ENCODE measurements around the gene FOXJ3.

FOXJ3 gene

DNA sequence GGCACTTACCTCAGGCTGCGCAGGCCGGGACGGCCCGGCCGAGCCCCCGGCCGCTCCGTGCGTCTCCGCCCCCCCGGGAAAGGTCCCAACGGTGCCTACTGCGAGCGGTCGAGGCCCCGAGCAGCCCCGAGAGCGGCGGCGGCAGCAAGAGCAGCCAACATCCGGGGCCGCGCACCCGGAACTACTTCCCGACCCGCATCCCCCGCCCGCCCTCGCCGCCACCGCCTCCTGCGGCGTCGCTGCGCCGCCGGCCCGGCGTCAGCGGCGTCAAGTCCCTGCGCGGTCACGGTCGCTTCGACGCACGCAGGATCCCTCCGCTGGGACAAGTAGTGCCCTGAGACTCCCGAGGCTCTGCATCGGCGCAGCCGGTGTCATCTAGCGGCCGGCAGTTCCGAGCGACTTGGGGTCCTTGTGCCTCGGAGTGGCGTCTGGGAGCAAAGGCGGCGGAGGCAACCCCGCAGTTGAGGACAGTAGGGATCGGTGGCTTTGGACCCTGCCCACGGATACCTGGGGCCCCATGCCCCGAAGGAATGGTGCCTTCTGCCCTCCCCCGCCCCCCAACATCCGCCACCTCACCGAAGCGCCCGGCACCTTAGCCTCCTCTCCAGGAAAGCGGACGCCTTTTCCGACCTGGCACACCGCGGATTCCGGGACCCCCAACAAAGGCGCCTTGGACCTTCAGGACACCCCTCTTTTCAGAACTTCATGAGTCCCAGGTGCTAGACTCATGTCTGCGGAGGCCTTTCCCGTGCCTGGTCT lies at the start of gene FOXJ3:
TSS of gene FOXJ3 (minus strand) at position 186 of the 759 bp plus-strand sequence. CDS start 24,142 bp downstream, outside the sequence.
- DNase-seq (ENCODE audit: low read depth): peak; percentile 86

DNA sequence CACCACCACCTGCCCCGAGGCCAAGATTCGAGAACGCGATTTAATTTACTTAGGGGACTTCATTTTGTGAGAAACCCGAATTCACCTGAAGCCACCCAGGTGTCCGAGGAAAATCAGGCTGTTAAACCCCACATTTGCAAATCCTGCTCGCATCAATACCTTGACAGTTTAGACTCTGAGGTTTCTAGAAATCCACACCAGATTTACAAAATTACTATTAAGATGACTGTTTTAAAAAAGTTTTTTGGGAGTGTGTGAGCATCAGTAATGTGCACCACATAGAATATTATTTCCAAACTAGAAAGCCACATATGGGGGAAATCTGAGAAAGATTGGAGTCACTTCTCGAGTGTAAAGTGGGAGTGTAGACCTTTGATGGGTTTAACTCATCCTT lies 46.2 kb upstream of the FOXJ3 start:
- no peak for DNase-seq (ENCODE audit: low read depth)

DNA sequence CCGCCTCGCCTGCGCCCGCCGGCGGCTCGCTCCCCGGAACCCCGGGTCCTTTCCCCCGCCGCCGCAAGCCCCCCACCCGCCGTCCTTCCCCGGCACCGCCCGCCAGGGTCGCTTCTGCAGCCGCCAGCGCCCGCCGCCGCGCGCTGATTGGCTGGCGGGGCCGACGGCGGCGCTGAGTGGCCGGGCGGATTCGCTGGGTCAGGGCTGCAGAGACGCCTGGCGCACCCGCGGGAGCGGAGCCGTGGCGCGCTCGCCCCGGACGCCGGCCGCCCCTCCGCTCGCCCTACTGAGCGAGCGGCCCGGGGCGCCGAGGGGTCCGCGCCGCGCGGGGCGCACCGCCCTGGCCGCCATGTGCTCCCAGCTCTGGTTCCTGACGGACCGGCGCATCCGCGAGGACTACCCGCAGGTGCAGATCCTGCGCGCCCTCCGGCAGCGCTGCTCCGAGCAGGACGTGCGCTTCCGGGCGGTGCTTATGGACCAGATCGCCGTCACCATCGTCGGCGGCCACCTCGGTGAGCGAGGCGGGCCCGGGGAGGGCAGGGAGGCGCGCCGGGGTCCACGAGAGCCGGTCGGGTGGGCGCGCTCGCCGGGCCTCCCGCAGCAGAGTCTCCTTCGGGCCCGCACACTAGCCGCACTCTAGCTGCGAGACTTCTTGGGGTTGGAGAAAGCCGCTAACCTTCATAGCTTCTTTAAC lies 45.7 kb upstream of the FOXJ3 start, which contains the start of gene RIMKLA:
TSS of gene RIMKLA (plus strand) at position 207 of the 694 bp plus-strand sequence. CDS start at position 350, 143 bp downstream.
- DNase-seq (ENCODE audit: low read depth): peak; percentile 34

DNA sequence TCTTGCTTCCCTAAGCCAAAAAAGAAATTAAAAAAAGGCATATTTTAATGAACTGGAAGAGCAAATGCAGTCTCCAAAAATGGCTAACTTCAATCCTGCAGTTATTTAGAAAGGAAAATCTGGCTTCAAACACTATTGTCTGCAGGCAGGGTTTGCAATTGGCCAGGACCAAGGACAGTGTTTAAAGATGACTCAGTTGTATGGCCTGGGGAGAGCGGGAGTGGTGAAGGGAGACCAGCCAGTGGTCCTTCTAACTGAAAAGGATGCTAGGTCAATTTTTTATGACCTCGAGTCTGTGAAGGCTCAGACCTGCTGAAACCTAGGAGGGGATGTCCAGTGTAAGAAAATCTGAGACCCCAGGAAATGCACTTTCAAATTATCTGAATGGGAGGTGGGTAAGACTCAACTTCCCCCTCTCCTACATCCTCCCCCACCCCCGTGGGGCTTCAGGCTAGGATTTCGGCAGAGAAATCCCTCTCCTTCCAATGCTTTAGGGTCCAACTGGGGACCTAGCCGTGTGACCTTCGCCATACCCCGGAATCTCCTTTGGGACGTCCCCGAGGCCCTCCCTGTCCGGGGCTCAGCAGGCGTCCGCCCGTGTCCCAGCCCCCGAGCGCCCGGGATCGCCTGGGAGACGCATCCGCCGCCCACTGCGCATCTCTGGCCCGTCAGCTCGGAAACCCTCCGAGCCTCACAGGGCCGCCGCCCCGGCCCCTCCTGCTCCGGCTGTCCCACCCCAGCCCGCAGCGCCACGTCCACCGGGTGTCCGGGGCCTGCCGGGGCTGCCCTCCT lies 45.0 kb upstream of the FOXJ3 start:
- no peak for DNase-seq (ENCODE audit: low read depth)

DNA sequence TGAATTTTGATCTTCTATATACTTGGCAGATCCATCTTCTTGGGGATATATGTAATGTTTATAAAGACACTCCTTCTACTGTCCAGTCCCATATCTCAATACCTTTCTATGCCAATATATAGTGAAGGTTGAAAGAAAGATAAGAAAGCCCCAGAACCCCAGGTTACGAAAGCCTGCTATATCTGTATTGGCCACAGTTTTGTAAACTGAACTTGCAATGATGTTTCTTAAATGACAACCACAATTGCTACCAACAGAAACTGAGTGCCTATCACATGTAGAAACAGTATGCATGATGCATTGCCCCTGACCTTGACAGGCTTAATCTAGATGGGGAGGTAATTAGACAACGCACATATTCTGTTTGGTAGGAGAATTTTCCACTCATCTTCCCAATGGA lies 37.8 kb upstream of the FOXJ3 start:
- no peak for DNase-seq (ENCODE audit: low read depth)

DNA sequence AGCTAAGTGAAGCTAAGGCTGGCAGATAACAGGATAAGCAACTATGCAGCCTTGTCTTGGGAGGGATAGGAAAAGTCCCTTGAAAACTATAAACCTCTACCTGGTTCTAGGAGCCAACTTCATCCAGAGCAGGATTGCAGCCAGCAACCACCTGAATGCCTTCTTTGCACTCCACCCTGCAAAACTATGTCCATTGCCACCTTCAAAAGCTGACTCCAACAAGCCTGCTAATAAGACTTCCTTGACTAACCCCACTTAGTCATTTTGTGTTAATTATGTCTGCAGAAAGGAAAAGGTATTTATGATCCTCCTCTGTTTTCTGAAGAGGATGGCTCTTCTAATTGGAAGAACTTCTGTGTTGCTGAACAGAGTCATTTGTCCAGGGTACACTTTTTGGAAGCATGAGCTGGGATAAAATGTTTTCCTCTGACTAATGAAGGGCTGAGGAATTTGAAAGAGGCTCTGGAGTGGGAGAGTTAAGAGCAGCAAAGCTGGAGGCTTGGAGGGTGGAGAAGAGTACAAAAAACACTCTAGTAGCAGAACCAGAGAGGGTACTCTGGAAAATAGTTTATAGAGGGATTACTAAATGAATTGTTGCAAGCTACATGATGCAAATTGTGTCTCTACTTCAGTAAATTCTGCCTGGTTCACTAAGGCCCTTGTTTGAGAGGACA lies 36.0 kb upstream of the FOXJ3 start:
- DNase-seq (ENCODE audit: low read depth): no peak

DNA sequence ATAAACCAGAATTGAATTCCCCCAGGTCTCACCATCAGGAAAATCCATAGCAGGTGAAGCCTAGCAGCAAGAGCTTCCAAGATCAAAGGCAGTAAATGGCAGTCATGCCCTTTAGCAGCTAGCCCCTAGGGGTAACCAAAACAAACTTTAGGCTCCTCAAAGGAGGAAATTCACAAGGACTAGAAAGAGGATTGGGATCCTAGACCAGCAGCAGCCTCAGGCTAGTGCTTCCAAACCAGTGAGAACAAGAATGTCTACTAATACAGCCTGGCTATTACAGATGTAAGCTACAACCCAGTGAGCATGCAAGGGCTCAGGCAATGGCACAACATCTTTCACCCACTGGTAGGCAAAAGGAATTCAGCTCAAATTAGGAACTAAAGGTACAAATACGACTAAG lies 34.4 kb upstream of the FOXJ3 start:
- no peak for DNase-seq (ENCODE audit: low read depth)

DNA sequence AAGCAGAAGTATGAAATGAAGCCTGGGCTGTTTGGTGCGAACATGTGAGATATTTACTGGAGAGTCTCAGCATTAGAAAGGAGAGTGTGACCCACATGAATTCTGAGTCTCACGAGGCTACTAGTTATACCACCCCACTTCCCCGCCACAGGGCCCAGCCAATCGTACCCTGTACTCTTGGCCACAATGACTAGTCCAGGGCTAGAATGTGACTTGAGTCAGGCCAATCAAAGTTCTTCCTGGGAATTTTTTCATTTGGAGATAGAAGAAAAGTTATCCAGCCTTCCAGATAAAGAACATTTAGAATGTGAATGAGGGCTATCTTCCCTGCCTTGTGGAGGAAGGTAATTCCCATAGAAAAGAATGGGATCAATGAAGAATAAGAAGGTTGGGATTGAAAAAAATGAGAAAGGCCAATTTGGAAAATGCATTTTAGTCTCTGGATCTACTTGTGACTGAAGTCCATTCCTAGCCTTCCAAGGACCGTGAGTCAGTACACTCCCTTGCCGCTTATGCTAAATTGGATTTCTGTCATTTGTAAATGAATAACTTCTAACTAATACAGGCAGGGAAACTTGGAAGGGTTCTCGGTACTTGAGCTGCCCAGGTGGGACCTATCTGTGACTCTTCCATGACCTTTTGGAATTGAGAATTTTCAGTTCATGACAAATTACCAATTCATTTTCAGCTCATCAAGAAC lies 33.2 kb upstream of the FOXJ3 start:
- DNase-seq (ENCODE audit: low read depth): no peak

DNA sequence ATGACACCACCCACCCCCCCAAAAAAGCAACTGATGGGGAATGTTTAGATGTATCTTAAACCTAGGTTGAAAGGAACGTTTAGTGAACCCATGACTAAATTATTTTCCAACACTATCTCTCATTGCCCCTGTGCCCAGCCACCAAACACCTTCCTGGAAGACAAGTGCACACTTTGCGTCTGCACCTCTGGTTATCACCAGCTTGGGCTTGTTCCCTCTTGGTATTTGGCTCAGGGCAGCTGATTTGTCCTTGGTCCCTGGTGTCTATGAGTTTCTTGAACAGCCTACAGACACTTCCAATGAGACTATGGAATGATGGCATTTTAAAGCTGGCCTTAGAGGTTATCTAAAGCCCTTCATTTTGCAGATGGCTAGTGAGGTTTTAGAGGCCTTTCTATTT lies 30.1 kb upstream of the FOXJ3 start:
- DNase-seq (ENCODE audit: low read depth): no peak

DNA sequence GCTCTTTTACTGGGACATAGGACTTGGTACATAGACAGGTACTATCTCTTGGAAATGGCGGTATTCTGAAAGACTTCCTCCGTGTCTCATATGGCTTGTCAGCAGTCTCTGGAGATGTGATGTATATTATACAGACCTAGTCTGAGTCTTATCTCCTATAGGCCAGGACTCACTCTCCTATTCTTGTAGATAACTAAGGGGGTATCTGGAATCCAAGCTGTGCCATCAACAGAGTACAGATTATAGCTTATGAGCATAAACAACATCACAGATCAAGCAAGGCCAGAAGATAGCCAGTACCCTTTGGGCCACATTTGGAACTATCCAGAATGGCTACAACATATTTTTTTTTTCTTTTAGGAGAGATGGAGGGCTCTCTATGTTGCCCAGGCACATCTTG lies 29.5 kb upstream of the FOXJ3 start:
- DNase-seq (ENCODE audit: low read depth): no peak

DNA sequence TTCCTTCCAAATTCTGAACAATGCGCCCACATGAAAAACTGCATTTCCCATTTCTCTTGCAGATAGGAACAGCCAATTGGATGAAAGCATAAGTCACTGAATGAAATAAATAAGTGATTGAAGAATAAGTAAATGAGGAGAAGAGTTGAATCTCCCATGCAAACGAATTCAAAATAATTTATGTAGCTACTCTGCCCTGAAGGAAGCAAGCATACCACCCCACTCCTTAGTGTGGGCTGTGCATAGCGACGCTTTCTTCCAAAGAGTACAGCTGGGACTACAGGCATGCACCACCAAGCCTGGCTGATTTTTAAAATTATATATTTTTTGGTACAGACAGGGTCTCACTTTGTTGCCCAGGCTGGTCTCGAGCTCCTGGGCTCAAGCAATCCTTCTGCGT lies 29.1 kb upstream of the FOXJ3 start:
- no peak for DNase-seq (ENCODE audit: low read depth)

DNA sequence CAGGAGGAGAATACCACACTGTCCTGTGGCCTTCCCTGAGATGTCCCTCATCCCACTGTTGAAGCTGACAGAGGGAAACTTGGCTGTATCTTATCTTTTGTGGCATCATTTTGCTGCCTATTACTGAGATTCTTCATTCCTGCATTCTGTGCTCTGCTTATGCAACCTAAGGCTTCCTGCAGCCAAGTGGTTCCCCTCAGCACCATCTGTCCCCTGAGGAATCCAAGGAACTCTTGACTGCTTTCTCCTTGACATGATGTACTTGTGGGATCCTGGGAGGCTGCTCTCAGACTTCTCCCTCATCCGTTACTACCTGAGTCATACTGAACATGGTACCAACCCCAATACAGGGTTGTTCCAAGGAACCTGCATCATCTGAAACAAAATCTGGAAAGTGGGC lies 24.4 kb upstream of the FOXJ3 start:
- DNase-seq (ENCODE audit: low read depth): no peak

DNA sequence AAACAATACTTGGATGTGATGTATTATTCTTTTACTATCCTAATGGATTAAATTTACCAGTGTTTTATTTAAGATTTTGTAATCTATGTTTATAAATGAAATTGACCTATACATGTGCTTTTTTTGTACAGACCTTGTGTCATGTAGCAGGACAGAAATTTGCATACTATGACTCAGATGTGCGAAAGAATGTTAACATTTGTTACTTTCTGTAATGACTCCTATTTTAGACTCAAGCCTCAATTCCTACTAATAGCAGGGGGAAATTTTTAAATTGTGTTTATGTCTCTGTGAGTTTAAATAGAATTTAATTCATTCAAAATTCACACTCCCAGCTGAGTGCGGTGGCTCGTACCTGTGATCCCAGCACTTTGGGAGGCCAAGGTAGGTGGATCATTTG lies 23.8 kb upstream of the FOXJ3 start:
- DNase-seq (ENCODE audit: low read depth): no peak

DNA sequence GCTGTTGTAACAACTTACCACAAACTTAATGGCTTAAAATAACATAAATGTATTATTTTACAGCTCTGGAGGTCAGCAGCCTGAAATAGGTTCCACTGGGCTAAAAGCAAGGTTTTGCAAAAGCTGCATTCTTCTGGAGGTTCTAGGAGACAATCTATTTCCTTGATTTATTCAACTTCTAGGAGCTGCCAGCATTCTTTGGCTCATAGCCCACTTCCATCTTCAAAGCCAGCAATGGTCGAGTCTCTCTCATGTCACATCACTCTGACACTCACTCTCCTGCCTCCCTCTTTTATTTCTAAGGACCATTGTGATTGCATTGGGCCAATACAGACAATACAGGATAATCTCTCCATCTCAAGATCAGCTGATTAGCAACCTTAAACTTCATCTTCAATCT lies 15.1 kb upstream of the FOXJ3 start:
- no peak for DNase-seq (ENCODE audit: low read depth)

DNA sequence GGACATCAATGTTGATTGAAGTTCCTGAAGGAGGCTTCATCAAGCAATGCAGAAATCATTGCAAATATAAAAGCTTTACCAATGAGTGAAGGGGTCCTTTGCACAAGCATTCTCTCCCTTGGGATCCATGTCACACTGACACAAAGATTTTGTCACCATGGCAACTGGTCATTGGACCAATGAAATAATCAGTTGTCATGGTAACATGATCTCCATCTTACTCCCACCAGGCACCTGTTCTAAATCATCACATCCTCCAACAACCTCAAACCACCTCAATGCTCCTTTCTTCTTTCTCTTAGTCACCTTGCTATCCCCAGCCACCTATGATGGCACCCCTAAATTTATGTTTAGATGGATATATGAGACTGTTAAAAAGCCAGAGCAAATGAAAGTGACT lies 13.5 kb upstream of the FOXJ3 start:
- no peak for DNase-seq (ENCODE audit: low read depth)

DNA sequence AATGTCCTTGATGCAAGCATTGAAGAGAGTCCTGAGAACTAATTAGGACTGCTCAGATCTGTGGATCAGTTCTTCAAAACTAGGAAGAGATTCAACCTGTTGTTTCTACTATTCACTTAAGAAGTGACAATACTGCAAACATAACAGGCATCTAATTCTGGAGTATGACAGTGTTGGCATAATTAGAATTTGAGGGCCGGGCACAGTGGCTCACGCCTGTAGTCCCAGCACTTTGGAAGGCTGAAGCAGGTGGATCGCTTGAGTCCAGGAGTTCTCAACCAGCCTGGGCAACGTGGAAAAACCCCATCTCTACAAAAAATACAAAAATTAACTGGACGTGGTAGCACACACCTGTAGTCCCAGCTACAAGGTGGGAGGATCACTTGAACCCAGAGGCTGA lies 8.0 kb upstream of the FOXJ3 start:
- DNase-seq (ENCODE audit: low read depth): no peak

DNA sequence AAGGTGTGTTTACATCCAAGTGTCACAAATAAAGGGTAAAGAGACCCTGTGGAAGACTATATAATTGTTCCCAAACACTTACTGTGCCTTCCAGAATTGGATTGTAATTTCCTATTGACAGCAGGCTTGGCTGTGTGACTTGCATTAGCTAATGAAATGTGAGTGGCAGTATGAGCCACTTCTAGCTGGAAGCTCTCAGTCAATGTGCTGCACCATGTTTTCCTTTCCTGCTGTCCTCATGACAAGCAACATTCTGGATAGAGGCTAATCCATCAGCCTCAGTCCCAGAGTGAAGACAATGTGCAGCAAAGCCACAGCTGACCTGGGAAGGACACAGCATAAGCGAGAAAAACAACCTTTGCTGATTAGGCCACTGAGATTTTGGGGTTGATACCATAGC lies 5.9 kb upstream of the FOXJ3 start:
- DNase-seq (ENCODE audit: low read depth): no peak

DNA sequence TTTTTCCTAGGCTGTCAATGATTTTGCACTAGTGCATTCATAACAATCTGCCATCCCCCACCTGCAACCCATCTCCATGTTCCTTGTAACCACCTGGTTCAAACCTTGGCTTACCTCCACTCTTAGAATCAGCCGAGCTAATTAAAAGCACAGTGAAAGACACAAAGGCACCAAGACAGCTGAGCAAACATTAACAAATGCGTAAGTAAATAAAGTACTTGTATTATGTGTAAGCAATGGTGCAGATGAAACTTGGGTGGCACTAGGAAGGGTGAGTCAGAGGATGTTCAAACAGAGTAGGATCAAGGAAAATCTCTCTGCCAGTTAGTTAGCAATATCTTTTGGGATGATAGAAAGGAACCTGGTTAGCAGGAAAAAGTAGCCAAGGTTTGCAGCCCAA lies 5.1 kb upstream of the FOXJ3 start:
- DNase-seq (ENCODE audit: low read depth): no peak

DNA sequence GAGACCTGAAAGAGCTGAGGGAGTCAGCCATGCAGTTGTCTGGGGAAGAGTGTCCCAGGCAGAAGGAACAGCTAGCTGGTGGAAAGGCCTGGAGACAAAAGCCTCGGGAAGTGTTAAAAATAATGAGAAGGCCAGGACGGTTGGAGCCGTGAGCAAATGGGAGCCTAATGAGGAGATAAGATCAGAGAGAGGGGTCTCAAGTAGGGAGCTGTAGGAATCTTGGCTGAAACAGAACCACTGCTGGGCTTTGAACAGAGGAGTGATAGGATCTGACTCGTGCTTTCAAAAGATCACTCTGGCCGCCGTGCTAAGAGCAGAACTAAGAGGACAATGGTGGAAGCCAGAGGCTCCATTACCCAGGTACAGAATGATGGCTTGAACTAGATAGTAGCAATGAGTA lies 1.9 kb upstream of the FOXJ3 start:
- no peak for DNase-seq (ENCODE audit: low read depth)

DNA sequence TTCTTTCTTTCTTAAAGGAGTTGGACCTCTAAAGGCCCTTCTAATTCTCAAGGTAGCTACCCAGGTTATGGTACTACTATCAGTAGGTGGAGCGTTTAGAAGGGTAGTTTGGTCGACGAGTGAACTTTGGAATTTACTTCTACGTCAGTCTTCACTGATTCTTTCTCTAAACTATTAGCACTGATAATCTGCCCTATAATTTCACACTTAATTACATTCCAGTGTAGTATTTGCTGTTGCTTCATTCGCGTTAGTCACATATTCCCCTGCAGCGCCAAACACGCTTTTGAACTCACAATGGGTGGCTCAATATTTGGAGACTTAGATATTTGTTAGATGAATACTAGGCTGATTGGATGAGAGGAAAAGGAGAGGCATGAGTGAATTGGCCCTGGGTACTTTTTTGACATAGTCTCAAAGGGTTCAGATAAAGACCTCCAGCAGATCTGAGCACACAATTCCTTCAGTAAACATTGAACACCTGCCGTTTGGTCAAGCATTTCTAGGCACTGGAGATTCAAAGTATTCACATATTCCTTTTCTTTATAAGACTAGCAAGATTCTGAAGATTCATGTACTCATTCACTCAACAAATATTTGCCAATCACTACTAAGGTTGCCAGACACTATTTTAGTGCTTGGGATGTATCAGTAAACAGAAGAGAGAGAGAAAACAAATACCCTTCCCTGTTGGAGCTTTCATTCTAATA lies 929 bp upstream of the FOXJ3 start:
- DNase-seq (ENCODE audit: low read depth): no peak

Data from stimulated activated CD8-positive, alpha-beta memory T cell treated with anti-CD3 and anti-CD28 coated beads, Interleukin-4, amount 100 ng/mL, for 24 hours (primary cell).